ENCODE results near the gene TOE1.

DNA sequence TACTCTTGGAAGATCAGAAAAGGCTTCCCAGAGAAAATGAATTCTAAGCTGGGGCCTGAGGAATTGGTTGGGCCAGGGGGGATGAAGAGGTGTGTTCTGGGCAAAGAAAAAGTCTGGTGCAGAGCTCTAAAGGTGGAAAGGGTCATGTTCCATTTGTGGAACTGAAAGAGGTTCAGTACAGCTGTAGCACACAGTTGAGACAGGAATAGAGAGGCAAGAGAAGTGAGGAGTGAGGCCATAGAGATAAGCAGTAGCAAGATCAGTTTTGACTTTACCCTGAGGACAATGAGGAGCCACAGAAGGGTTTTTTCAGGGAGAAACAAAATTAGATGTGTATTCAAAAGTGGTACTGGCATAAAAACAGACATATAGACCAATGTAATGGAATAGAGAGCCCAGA is 30.6 kb downstream of the TOE1 start:
- no peak for TF ChIP-seq EZH2 (IDR thresholded peaks at IDR 0.05; ENCODE audit: borderline replicate concordance, low read length)
- TF ChIP-seq, protein P1, sequence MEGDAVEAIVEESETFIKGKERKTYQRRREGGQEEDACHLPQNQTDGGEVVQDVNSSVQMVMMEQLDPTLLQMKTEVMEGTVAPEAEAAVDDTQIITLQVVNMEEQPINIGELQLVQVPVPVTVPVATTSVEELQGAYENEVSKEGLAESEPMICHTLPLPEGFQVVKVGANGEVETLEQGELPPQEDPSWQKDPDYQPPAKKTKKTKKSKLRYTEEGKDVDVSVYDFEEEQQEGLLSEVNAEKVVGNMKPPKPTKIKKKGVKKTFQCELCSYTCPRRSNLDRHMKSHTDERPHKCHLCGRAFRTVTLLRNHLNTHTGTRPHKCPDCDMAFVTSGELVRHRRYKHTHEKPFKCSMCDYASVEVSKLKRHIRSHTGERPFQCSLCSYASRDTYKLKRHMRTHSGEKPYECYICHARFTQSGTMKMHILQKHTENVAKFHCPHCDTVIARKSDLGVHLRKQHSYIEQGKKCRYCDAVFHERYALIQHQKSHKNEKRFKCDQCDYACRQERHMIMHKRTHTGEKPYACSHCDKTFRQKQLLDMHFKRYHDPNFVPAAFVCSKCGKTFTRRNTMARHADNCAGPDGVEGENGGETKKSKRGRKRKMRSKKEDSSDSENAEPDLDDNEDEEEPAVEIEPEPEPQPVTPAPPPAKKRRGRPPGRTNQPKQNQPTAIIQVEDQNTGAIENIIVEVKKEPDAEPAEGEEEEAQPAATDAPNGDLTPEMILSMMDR (IDR thresholded peaks at IDR 0.05; ENCODE audit: low read length) = no peak

Data from OCI-LY1 (cell line).